NCI-H446 (cell line): ENCODE measurements around the gene MTCL1.

Source experiments
- DNase-seq, 2 experiments: peaks; one replicate each; lab custom pipeline; 2025; lab: John Stamatoyannopoulos, UW

Gene MTCL1

DNA sequence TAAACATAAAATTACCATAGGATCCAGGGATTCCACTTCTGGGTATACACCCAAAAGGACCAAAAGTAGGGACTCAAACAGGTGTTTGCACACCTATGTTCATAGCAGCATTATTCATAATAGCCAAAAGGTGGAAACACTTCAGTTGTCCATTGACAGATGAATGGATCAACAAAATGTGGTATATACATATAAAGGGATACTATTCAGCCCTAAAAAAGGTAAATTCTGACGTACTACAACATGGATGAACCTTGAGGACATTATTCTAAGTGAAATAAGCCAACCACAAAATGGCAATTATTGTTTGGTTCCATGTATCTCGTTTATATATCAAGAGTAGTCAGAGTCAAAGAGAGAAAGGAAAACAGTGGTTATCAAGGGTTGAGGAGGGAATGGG, 128.1 kb downstream of the MTCL1 start:
- DNase-seq: no peak

GRCh38 chr18:8834881-8835280, 129.5 kb downstream of the MTCL1 start:
- DNase-seq: peak; percentile 17 to 71

DNA sequence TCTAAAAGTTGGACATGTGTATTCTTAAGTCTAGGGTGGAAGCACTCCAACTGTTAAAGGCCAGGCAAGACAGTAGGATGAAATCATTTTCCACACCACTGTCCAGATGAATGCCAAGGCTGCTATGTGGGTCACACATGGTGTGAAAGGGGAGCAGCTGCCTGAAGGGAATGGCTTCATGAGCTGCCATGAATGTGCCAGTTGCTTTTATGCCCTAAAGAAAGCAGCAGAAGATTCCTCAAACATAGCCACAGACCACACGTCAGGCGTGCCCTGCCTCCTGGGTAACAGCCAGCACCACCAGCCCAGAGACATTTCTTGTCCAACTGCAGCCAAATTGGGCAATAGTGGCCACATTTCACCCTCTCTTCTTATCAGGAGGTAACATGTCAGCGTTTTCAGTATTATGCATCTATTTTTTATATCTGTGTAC, 130.2 kb downstream of the MTCL1 start:
- DNase-seq: peak; percentile 31 to 71

DNA sequence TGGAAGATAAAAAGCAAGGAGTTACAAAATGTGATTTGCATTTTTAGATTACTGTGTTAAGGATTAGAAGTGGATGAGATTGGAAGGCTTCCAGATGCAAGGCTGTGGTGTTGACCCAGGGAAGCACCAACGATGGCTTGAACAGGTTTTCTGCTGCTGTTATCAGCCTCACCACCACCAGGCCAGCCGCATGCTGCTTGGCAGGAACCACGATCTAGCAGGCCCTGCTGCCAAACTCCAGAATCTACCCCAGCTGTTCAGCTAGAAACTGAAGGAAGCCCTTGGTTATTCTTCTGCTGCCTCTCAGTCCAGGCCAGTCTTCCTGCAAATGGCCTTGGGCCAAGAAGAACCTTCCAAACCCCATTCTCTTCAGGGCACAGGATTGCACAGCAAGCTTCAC, 133.9 kb downstream of the MTCL1 start:
- peak; percentile 66 to 94 for DNase-seq

GRCh38 chr18:8841781-8842485, 136.6 kb downstream of the MTCL1 start:
- DNase-seq: no peak

- DNase-seq: no peak
Measured at GRCh38 chr18:8842506-8842905, 137.2 kb downstream of the MTCL1 start.

- DNase-seq: no peak
Measured at GRCh38 chr18:8843005-8843404, 137.6 kb downstream of the MTCL1 start.

DNA sequence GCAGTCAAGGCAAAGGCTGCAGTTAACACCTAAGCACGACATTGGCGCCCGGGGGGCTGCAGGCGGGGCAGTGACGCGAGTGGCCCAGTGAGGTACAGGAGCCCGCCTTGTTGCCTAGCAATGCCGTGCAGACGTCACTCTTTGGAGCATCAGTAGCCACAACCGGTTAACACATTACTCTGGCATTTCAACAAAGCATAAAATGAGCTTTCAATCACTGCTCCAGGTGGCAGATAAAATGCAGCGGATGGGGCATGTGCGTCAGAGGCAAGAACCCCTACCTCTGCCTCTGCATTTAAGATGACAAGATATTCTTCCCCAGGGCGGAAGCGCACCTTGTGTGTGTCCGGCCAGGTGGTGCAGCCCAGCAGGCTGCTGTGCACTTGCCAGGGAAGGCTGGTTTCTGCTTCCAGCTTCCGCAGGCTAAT, 139.4 kb downstream of the MTCL1 start:
- no peak for DNase-seq

DNA sequence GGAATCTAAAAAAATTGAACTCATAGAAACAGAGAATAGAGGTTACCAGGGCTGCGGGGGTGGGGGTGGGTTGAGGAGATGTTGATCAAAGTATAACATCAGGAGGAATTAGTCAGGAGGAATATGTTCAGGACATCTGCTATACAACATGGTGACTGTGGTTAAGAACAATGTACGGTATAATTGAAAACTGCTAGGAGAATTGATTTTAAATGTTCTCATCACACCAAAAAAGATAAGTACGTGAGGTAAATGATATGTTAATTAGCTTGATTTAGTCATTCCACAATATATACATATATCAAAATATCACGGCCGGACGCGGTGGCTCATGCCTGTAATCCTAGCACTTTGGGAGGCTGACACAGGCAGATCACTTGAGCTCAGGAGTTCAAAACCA, 140.2 kb downstream of the MTCL1 start:
- DNase-seq: no peak

DNA sequence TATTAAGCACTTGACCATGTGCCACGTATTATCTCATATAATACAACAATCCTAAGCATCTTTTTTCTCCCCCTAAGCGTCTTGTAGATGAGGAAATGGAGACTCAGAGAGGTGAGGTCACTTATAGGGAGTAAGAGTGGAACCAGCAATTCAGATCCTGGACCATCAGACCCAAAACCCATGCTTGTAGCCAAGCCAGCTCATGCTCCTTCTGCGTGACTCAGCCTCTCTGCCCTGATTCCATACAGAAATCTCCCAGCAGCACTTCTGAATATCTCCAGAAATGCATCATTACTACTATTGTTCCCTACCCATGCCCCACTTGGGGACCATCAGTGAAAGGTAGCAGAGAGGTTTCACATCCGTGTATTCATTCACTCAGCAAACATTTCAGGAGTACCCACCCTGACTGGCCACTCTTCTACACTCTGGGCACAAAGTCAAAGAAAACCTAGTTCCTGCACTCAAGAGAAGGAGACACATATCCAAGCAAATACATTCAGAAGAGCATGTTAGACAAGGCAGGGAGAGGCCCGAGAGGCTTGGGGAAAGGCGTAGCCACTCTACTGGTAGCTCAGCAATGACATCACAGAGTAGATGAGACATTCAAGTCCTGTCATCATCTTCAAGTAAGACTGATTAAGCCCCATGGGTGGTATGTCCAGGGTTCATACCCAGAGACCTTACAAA, 141.9 kb downstream of the MTCL1 start:
- DNase-seq: no peak

GRCh38 chr18:8847900-8848299, 142.5 kb downstream of the MTCL1 start:
- DNase-seq: peak in 1 of 2 experiments; percentile 31

GRCh38 chr18:8848541-8848940, 143.2 kb downstream of the MTCL1 start:
- DNase-seq: no peak

DNA sequence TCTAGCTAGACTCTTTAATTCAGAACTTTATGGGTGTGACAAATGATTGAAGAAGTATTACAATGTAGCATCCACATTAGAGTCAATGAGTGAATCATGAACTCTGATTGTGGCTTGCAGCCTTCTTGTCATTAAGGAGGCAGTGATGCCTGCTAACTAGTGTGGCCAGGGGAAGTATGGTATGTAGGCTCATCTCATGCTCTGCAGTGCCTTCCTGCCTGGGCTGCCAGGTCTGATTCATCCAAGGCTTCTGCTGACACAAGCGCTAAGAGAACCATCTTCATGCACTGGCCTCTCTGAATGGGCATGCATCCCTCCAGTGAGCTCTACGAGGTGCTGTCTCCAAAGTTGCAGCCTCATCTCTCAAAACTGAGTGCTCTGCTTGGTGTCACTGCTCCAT, 144.3 kb downstream of the MTCL1 start:
- DNase-seq: no peak

GRCh38 chr18:8851659-8852058, 146.3 kb downstream of the MTCL1 start:
- DNase-seq: no peak

GRCh38 chr18:8854550-8854949, 149.2 kb downstream of the MTCL1 start:
- no peak for DNase-seq

- DNase-seq: no peak
Measured at GRCh38 chr18:8854962-8855361, 149.6 kb downstream of the MTCL1 start.

DNA sequence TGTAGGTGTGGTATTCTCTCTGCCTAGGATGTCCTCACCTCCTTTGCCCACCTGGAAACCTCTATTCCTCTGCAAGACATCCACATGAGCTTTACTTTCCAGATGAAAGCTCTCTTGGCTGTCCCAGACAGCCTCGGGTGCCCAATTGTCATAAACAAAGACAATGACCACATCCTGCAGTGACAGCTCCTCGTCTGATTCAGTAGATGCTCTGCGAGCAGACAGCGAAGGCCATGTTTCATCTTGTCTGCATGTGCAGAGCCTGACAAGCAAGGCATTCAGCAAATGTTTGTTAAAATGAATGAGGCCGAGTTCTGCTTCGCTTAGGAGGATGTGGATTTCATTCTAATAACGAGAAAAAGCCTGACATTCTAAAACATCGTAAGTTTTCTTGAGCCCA, 150.9 kb downstream of the MTCL1 start:
- no peak for DNase-seq

- no peak for DNase-seq
Measured at GRCh38 chr18:8856769-8857393, 151.5 kb downstream of the MTCL1 start.

- DNase-seq: no peak
Measured at GRCh38 chr18:8857806-8858205, 152.4 kb downstream of the MTCL1 start.

DNA sequence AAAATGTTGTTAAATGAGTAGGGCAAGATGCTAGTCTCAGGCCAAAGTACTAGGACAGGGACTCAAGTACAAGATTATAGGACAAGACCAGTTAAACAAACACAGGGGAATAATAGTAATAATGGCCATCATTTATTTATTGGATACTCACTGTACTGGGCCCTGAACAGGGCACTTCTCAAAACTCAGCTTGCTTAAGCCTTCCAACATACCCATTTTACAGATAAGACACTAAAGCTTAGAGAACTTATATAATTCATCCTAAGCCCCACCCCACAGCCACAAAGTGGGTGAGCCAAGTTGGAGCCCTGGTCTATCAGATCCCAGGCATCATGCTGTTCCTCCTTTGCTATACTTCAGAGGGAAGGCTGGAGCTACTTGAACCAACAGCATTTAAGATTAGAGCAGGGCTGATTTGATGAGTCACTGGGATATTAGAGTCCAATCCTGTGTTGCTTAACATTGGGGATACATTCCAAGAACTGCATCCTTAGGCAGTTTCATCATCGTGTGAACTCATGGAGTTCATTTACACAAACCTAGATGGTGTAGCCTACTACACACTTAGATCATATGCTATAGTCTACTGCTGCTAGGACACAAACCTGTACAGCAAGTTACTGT, 153.6 kb downstream of the MTCL1 start:
- DNase-seq: no peak

GRCh38 chr18:8860845-8861642, 155.7 kb downstream of the MTCL1 start:
- no peak for DNase-seq

DNA sequence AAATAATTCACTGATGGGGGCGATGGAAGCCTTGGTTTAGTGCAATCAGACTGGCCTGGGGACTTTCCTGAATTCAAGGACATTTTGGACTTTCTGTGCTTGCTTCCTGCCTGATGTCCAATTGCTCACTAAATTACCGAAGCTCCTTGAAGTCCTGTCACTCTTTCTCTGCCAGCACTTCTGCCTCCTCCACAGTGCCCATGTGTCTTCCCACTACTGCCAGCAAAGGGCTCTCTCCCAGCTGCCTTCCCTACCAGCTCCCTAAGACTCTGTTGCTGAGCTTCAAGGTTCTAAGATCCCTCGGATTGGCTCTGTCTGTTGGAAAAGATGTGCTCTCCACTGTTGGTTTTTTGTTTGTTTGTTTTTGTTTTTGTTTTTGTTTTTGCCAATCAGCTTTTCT, 158.1 kb downstream of the MTCL1 start:
- DNase-seq: peak in 1 of 2 experiments; percentile 33
